Measurements from ENCODE around the gene SCMH1. TPM values are rescaled to one million over a fixed set of nuclear protein-coding genes. Genes with fewer than 3 reads are reported as not detected.

Gene SCMH1
- total and polyA plus RNA-seq, 2 experiments from 2014 or later = 15.0 to 19.4 TPM

DNA sequence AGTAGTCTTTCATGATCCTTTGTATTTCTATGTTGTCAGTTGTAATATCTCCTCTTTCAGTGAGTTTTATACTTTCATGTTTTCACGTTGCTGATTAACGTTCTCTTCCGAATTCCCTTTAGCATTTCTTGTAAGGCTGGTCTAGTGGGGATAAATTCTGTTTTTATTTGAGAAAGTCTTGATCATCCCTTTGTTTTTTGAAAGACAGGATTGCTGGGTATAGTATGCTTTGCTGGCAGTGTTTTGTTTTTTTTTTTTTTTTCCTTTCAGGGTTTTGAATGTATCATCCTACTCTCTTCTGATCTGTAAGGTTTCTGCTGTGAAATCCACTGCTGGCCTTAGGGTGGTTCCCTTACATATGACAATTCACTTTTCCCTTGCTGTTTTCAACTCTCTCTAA, 74.4 kb downstream of the SCMH1 start (continued):
- TF ChIP-seq, protein P1, sequence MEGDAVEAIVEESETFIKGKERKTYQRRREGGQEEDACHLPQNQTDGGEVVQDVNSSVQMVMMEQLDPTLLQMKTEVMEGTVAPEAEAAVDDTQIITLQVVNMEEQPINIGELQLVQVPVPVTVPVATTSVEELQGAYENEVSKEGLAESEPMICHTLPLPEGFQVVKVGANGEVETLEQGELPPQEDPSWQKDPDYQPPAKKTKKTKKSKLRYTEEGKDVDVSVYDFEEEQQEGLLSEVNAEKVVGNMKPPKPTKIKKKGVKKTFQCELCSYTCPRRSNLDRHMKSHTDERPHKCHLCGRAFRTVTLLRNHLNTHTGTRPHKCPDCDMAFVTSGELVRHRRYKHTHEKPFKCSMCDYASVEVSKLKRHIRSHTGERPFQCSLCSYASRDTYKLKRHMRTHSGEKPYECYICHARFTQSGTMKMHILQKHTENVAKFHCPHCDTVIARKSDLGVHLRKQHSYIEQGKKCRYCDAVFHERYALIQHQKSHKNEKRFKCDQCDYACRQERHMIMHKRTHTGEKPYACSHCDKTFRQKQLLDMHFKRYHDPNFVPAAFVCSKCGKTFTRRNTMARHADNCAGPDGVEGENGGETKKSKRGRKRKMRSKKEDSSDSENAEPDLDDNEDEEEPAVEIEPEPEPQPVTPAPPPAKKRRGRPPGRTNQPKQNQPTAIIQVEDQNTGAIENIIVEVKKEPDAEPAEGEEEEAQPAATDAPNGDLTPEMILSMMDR (conservative IDR thresholded peaks at IDR 0.05; ENCODE audit: low read depth in 2 of 2) = no peak
- TF ChIP-seq JUNB (IDR thresholded peaks at IDR 0.05; ENCODE audit: unreplicated experiment) (no peak), CREB1 (CRISPR knock-in tag; IDR thresholded peaks at IDR 0.05; ENCODE audit: low read depth) (no peak)

DNA sequence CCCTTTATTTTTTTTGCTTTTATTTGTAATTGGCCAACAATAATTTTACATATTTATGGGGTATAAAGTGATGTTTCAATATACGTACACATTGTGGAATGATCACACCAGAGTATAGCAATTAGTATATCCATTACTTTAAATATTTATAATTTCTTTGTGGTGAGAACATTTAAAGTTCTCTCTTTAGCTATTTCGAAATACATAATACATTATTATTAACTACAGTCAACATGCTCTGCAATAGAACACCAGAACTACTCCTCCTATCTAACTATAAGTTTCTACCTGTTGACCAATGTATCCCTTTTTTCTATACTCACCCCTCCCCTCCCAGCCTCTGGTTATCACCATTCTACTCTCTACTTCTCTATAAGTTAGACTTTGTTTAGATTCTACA, 77.4 kb downstream of the SCMH1 start:
- no peaks in the 10 kb centered on the region for H3K79me2 ChIP-seq (replicated peaks; ENCODE audit: insufficient read depth)
- ATAC-seq = no peak

More for the DNA sequence above, 77.4 kb downstream of the SCMH1 start:
- Histone ChIP-seq H2AFZ (no peak overlapping the region), H3K4me1 (ENCODE audit: insufficient read depth) (no peaks in the 10 kb centered on the region), H3K27ac (ENCODE audit: low read depth) (no peak overlapping the region), H3K4me3 (no peak overlapping the region), H3K27me3 (ENCODE audit: insufficient read depth) (no peaks in the 10 kb centered on the region), H3K36me3 (ENCODE audit: insufficient read depth) (no peaks in the 10 kb centered on the region), H3K9me2 (ENCODE audit: insufficient read depth) (0 out of 2 replicates have a peak, but pooled peaks cover 2% of the 10 kb centered on the region), H4K20me1 (replicated peaks; ENCODE audit: insufficient read depth) (no peaks in the 10 kb centered on the region), H3F3A (replicated peaks; ENCODE audit: low read depth) (no peaks in the 10 kb centered on the region), H3K4me2 (no peak overlapping the region)
- Mint-ChIP-seq H3K9me3 (peaks cover 24% of the 10 kb centered on the region), H3K36me3 (ENCODE audit: low read depth) (peaks cover 16% of the 10 kb centered on the region), H3K27me3 (ENCODE audit: insufficient read depth, low read depth, poor library complexity) (no peaks in the 10 kb centered on the region), H3K4me1 (no peaks in the 10 kb centered on the region), H3K4me3 (no peak overlapping the region), H3K27ac (no peak overlapping the region)
- no peak for TF ChIP-seq ZNF114 (CRISPR knock-in tag; IDR thresholded peaks at IDR 0.05)
- TF ChIP-seq, protein P1 (conservative IDR thresholded peaks at IDR 0.05; ENCODE audit: low read depth in 2 of 2) = no peak
- TF ChIP-seq, protein P2, sequence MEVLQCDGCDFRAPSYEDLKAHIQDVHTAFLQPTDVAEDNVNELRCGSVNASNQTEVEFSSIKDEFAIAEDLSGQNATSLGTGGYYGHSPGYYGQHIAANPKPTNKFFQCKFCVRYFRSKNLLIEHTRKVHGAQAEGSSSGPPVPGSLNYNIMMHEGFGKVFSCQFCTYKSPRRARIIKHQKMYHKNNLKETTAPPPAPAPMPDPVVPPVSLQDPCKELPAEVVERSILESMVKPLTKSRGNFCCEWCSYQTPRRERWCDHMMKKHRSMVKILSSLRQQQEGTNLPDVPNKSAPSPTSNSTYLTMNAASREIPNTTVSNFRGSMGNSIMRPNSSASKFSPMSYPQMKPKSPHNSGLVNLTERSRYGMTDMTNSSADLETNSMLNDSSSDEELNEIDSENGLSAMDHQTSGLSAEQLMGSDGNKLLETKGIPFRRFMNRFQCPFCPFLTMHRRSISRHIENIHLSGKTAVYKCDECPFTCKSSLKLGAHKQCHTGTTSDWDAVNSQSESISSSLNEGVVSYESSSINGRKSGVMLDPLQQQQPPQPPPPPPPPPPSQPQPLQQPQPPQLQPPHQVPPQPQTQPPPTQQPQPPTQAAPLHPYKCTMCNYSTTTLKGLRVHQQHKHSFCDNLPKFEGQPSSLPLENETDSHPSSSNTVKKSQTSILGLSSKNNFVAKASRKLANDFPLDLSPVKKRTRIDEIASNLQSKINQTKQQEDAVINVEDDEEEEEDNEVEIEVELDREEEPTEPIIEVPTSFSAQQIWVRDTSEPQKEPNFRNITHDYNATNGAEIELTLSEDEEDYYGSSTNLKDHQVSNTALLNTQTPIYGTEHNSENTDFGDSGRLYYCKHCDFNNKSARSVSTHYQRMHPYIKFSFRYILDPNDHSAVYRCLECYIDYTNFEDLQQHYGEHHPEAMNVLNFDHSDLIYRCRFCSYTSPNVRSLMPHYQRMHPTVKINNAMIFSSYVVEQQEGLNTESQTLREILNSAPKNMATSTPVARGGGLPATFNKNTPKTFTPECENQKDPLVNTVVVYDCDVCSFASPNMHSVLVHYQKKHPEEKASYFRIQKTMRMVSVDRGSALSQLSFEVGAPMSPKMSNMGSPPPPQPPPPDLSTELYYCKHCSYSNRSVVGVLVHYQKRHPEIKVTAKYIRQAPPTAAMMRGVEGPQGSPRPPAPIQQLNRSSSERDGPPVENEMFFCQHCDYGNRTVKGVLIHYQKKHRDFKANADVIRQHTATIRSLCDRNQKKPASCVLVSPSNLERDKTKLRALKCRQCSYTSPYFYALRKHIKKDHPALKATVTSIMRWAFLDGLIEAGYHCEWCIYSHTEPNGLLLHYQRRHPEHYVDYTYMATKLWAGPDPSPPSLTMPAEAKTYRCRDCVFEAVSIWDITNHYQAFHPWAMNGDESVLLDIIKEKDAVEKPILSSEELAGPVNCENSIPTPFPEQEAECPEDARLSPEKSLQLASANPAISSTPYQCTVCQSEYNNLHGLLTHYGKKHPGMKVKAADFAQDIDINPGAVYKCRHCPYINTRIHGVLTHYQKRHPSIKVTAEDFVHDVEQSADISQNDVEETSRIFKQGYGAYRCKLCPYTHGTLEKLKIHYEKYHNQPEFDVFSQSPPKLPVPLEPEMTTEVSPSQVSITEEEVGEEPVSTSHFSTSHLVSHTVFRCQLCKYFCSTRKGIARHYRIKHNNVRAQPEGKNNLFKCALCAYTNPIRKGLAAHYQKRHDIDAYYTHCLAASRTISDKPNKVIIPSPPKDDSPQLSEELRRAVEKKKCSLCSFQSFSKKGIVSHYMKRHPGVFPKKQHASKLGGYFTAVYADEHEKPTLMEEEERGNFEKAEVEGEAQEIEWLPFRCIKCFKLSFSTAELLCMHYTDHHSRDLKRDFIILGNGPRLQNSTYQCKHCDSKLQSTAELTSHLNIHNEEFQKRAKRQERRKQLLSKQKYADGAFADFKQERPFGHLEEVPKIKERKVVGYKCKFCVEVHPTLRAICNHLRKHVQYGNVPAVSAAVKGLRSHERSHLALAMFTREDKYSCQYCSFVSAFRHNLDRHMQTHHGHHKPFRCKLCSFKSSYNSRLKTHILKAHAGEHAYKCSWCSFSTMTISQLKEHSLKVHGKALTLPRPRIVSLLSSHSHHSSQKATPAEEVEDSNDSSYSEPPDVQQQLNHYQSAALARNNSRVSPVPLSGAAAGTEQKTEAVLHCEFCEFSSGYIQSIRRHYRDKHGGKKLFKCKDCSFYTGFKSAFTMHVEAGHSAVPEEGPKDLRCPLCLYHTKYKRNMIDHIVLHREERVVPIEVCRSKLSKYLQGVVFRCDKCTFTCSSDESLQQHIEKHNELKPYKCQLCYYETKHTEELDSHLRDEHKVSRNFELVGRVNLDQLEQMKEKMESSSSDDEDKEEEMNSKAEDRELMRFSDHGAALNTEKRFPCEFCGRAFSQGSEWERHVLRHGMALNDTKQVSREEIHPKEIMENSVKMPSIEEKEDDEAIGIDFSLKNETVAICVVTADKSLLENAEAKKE (CRISPR knock-in tag; IDR thresholded peaks at IDR 0.05) = no peak
- no peak for TF ChIP-seq STAT1 (IDR thresholded peaks at IDR 0.05; ENCODE audit: unreplicated experiment)
- TF ChIP-seq, protein P3, sequence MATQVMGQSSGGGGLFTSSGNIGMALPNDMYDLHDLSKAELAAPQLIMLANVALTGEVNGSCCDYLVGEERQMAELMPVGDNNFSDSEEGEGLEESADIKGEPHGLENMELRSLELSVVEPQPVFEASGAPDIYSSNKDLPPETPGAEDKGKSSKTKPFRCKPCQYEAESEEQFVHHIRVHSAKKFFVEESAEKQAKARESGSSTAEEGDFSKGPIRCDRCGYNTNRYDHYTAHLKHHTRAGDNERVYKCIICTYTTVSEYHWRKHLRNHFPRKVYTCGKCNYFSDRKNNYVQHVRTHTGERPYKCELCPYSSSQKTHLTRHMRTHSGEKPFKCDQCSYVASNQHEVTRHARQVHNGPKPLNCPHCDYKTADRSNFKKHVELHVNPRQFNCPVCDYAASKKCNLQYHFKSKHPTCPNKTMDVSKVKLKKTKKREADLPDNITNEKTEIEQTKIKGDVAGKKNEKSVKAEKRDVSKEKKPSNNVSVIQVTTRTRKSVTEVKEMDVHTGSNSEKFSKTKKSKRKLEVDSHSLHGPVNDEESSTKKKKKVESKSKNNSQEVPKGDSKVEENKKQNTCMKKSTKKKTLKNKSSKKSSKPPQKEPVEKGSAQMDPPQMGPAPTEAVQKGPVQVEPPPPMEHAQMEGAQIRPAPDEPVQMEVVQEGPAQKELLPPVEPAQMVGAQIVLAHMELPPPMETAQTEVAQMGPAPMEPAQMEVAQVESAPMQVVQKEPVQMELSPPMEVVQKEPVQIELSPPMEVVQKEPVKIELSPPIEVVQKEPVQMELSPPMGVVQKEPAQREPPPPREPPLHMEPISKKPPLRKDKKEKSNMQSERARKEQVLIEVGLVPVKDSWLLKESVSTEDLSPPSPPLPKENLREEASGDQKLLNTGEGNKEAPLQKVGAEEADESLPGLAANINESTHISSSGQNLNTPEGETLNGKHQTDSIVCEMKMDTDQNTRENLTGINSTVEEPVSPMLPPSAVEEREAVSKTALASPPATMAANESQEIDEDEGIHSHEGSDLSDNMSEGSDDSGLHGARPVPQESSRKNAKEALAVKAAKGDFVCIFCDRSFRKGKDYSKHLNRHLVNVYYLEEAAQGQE (IDR thresholded peaks at IDR 0.05; ENCODE audit: unreplicated experiment) = no peak
- no peak for TF ChIP-seq EZH2phosphoT487 (IDR thresholded peaks at IDR 0.05; ENCODE audit: unreplicated experiment)
- DNase-seq (ENCODE audit: low spot score) = no peak
